HL-60 (cell line): ENCODE data around the gene TBC1D17.

Experiments
- DNase-seq, 2 experiments: peaks; one replicate each; pipeline ENCODE4 v3.0.0-alpha.2; 2010 to 2020; ENCODE audit warnings: low read depth in 1 of 2, low spot score in 1 of 2
- H3K27ac ChIP-seq: fragments of 250-450 bp; sonication (Bioruptor Pico); replicated peaks from 2 replicates; pipeline ENCODE4 v1.5.1; 2020; ENCODE audit warnings: mild to moderate bottlenecking, moderate library complexity
- H3K27me3 ChIP-seq: fragments of 250-450 bp; sonication (Bioruptor Pico); 2 replicates; pipeline ENCODE4 v1.5.1; 2021; ENCODE audit warnings: mild to moderate bottlenecking, moderate library complexity; ENCODE audit not compliant: insufficient read depth, poor library complexity, severe bottlenecking
- H3K4me3 ChIP-seq: replicated peaks from 2 replicates; pipeline ENCODE4 v1.5.1; 2011; ENCODE audit warnings: mild to moderate bottlenecking, control low read depth, low read length; ENCODE audit not compliant: insufficient read depth
- CTCF ChIP-seq: IDR thresholded peaks from one replicate; pipeline ENCODE4 v1.5.1; 2011; ENCODE audit warnings: low read length, control low read depth, inconsistent platforms; ENCODE audit not compliant: insufficient read depth
- GABPA ChIP-seq: IDR thresholded peaks from 2 replicates; pipeline ENCODE4 v1.6.1; 2012; ENCODE audit warnings: low read depth
- POLR2AphosphoS5 ChIP-seq: IDR thresholded peaks from 2 replicates; pipeline ENCODE4 v1.6.1; 2012; ENCODE audit warnings: low read depth
- SPI1 ChIP-seq: IDR thresholded peaks from 2 replicates; pipeline ENCODE4 v1.6.1; 2012; ENCODE audit warnings: low read depth, mild to moderate bottlenecking, borderline replicate concordance
- TF ChIP-seq, protein P1 (sequence below): IDR thresholded peaks from 2 replicates; pipeline ENCODE4 v1.6.1; 2012; ENCODE audit warnings: low read depth; ENCODE audit not compliant: insufficient replicate concordance

Gene TBC1D17

GRCh38 chr19:49895566-49896297, 18.2 kb downstream of the TBC1D17 start:
- DNase-seq, result no peak
- no peaks in the 10 kb centered on the region for H3K27me3 ChIP-seq
- TF ChIP-seq GABPA (no peak), CTCF (no peak), POLR2AphosphoS5 (no peak), SPI1 (no peak)
- TF ChIP-seq, protein P1, sequence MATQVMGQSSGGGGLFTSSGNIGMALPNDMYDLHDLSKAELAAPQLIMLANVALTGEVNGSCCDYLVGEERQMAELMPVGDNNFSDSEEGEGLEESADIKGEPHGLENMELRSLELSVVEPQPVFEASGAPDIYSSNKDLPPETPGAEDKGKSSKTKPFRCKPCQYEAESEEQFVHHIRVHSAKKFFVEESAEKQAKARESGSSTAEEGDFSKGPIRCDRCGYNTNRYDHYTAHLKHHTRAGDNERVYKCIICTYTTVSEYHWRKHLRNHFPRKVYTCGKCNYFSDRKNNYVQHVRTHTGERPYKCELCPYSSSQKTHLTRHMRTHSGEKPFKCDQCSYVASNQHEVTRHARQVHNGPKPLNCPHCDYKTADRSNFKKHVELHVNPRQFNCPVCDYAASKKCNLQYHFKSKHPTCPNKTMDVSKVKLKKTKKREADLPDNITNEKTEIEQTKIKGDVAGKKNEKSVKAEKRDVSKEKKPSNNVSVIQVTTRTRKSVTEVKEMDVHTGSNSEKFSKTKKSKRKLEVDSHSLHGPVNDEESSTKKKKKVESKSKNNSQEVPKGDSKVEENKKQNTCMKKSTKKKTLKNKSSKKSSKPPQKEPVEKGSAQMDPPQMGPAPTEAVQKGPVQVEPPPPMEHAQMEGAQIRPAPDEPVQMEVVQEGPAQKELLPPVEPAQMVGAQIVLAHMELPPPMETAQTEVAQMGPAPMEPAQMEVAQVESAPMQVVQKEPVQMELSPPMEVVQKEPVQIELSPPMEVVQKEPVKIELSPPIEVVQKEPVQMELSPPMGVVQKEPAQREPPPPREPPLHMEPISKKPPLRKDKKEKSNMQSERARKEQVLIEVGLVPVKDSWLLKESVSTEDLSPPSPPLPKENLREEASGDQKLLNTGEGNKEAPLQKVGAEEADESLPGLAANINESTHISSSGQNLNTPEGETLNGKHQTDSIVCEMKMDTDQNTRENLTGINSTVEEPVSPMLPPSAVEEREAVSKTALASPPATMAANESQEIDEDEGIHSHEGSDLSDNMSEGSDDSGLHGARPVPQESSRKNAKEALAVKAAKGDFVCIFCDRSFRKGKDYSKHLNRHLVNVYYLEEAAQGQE, result no peak
- no peak overlapping the region for H3K4me3 ChIP-seq
- H3K27ac ChIP-seq, result no peak overlapping the region

- DNase-seq, result peak in 1 of 2 experiments; percentile 29
- Histone ChIP-seq H3K27me3 (no peaks in the 10 kb centered on the region), H3K27ac (no peak within 1 kb of the TSS), H3K4me3 (no peak within 1 kb of the TSS)
- TF ChIP-seq CTCF, result no peak
- no peak for TF ChIP-seq GABPA
- TF ChIP-seq, protein P1, result no peak
Measured at GRCh38 chr19:49896863-49897621, 19.5 kb downstream of the TBC1D17 start, which contains the start of gene IL4I1. TSS of gene IL4I1 (minus strand) at chr19:49896887. CDS start at chr19:49896160, 727 bp downstream.

- H3K4me3 ChIP-seq, result no peak overlapping the region
- H3K27ac ChIP-seq, result no peak overlapping the region
- DNase-seq, result no peak
- TF ChIP-seq GABPA (no peak), CTCF (no peak), POLR2AphosphoS5 (no peak), SPI1 (no peak)
- TF ChIP-seq, protein P1, result no peak
- no peaks in the 10 kb centered on the region for H3K27me3 ChIP-seq
Measured at GRCh38 chr19:49904136-49904535, 26.6 kb downstream of the TBC1D17 start.
